Measurements from ENCODE around the gene PRR20E.
"Not testable (repeated sequence)": the region's sequence is repeated elsewhere in the genome, so short reads cannot be mapped to it uniquely, and the experiment has no call there.

The PRR20E gene

GRCh38 chr13:57166897-57167296 lies at the start of gene PRR20E:
PRR20E (plus strand) TSS chr13:57167197; CDS start chr13:57167584, 387 bp downstream.
- H3K27ac ChIP-seq (ENCODE audit: low read depth, low read length); H3K4me3 ChIP-seq (ENCODE audit: low read depth in 1 of 2, low read length in 2 of 2); H3K4me1 ChIP-seq (ENCODE audit: control insufficient read depth in 1 of 2, insufficient read depth in 2 of 2, low read length in 2 of 2); H3K36me3 ChIP-seq (ENCODE audit: control insufficient read depth in 1 of 2, insufficient read depth in 2 of 2, low read length in 2 of 2); H3K27me3 ChIP-seq (ENCODE audit: control insufficient read depth in 1 of 2, insufficient read depth in 2 of 2, low read length in 2 of 2); H3K9me3 ChIP-seq (ENCODE audit: control insufficient read depth in 1 of 2, low read length in 2 of 2); H3K9ac ChIP-seq (ENCODE audit: low read depth in 1 of 2, low read length in 2 of 2): not testable (repeated sequence)

- H3K9ac ChIP-seq (ENCODE audit: low read depth in 1 of 2, low read length in 2 of 2), result no peak overlapping the region
- H3K36me3 ChIP-seq (ENCODE audit: control insufficient read depth in 1 of 2, insufficient read depth in 2 of 2, low read length in 2 of 2), result no peaks in the 10 kb centered on the region
- no peaks in the 10 kb centered on the region for H3K4me1 ChIP-seq (ENCODE audit: control insufficient read depth in 1 of 2, insufficient read depth in 2 of 2, low read length in 2 of 2)
- H3K27ac ChIP-seq (ENCODE audit: low read depth, low read length), result no peak overlapping the region
- H3K4me3 ChIP-seq (ENCODE audit: low read depth in 1 of 2, low read length in 2 of 2), result no peak overlapping the region
- peaks cover 4 to 11% of the 10 kb centered on the region in 2 donors for H3K9me3 ChIP-seq (ENCODE audit: control insufficient read depth in 1 of 2, low read length in 2 of 2)
- no peaks in the 10 kb centered on the region for H3K27me3 ChIP-seq (ENCODE audit: control insufficient read depth in 1 of 2, insufficient read depth in 2 of 2, low read length in 2 of 2)
These were observed 43.3 kb upstream of the PRR20E start for GRCh38 chr13:57123681-57124080.

DNA sequence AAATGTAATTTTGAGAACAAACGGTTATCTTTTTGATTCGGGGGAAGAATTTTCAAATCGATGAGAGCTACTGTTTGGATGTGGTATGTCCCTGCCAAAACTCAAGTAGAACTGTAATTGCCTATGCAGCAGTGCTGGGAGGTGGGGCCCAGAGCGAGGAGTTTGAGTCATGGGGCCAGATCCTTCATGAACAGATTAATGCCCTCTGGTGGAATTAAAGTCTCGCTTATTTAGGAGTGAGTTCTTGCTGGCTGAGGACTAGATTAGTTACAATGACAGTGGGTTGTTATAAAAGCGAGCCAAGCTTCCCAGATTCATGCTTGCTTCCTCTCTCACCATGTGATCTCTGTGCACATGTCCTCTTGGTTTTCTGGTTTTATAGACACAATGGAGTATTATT lies 38.1 kb upstream of the PRR20E start:
- Histone ChIP-seq H3K4me1 (ENCODE audit: control insufficient read depth in 1 of 2, insufficient read depth in 2 of 2, low read length in 2 of 2) (no peaks in the 10 kb centered on the region), H3K27me3 (ENCODE audit: control insufficient read depth in 1 of 2, insufficient read depth in 2 of 2, low read length in 2 of 2) (no peaks in the 10 kb centered on the region), H3K9me3 (ENCODE audit: control insufficient read depth in 1 of 2, low read length in 2 of 2) (peaks cover 0 to 4% of the 10 kb centered on the region in 2 donors), H3K4me3 (ENCODE audit: low read depth in 1 of 2, low read length in 2 of 2) (no peak overlapping the region), H3K27ac (ENCODE audit: low read depth, low read length) (no peak overlapping the region), H3K36me3 (ENCODE audit: control insufficient read depth in 1 of 2, insufficient read depth in 2 of 2, low read length in 2 of 2) (no peaks in the 10 kb centered on the region), H3K9ac (ENCODE audit: low read depth in 1 of 2, low read length in 2 of 2) (no peak overlapping the region)

DNA sequence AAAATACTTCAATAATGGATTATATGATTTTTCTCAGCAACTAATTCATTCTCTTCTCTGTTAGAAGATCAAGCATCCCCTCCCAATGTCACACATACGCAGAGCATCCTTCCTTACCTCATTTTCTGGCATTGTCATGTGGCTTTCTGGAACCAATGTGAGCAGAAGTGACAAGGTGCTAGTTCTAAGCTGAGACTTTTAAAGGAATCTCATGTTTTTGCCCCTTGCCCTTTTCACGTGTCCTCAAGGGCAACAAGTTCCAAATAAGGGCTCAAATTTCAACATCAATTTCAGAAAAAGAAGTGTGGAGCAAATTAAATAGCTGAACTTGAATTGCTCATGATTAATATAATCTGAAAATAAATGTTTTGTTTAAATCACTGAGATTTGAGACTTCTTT lies 30.9 kb upstream of the PRR20E start:
- Histone ChIP-seq H3K27ac (ENCODE audit: low read depth, low read length) (no peak overlapping the region), H3K36me3 (ENCODE audit: control insufficient read depth in 1 of 2, insufficient read depth in 2 of 2, low read length in 2 of 2) (no peaks in the 10 kb centered on the region), H3K4me1 (ENCODE audit: control insufficient read depth in 1 of 2, insufficient read depth in 2 of 2, low read length in 2 of 2) (no peaks in the 10 kb centered on the region), H3K27me3 (ENCODE audit: control insufficient read depth in 1 of 2, insufficient read depth in 2 of 2, low read length in 2 of 2) (no peaks in the 10 kb centered on the region), H3K9ac (ENCODE audit: low read depth in 1 of 2, low read length in 2 of 2) (no peak overlapping the region), H3K4me3 (ENCODE audit: low read depth in 1 of 2, low read length in 2 of 2) (no peak overlapping the region), H3K9me3 (ENCODE audit: control insufficient read depth in 1 of 2, low read length in 2 of 2) (peaks cover 2 to 7% of the 10 kb centered on the region in 2 donors)

DNA sequence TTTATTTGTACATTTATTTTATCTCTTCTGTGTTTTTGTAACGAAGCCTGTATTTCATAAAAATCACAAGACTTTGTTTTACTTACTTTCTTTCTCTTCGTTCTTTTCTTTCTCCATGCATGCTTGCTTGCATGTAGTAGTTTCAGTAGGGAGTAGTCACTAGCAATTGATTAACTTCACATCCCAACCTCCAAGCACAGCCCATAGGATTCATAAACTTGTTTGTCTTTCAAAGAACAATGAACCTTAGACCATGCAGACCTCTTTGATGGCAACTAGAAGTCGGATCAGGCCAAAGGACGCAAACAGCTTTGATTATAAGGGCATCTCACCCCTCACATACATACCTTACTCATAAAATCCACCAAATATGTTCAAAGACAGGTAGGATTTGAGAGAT lies 29.4 kb upstream of the PRR20E start:
- Histone ChIP-seq H3K9me3 (ENCODE audit: control insufficient read depth in 1 of 2, low read length in 2 of 2) (peaks cover 2 to 7% of the 10 kb centered on the region in 2 donors), H3K27me3 (ENCODE audit: control insufficient read depth in 1 of 2, insufficient read depth in 2 of 2, low read length in 2 of 2) (no peaks in the 10 kb centered on the region), H3K4me1 (ENCODE audit: control insufficient read depth in 1 of 2, insufficient read depth in 2 of 2, low read length in 2 of 2) (no peaks in the 10 kb centered on the region), H3K36me3 (ENCODE audit: control insufficient read depth in 1 of 2, insufficient read depth in 2 of 2, low read length in 2 of 2) (no peaks in the 10 kb centered on the region), H3K27ac (ENCODE audit: low read depth, low read length) (no peak overlapping the region), H3K4me3 (ENCODE audit: low read depth in 1 of 2, low read length in 2 of 2) (no peak overlapping the region), H3K9ac (ENCODE audit: low read depth in 1 of 2, low read length in 2 of 2) (no peak overlapping the region)

- Histone ChIP-seq H3K9me3 (ENCODE audit: control insufficient read depth in 1 of 2, low read length in 2 of 2) (peaks cover 2 to 7% of the 10 kb centered on the region in 2 donors), H3K9ac (ENCODE audit: low read depth in 1 of 2, low read length in 2 of 2) (no peak overlapping the region), H3K27me3 (ENCODE audit: control insufficient read depth in 1 of 2, insufficient read depth in 2 of 2, low read length in 2 of 2) (no peaks in the 10 kb centered on the region), H3K4me1 (ENCODE audit: control insufficient read depth in 1 of 2, insufficient read depth in 2 of 2, low read length in 2 of 2) (no peaks in the 10 kb centered on the region), H3K27ac (ENCODE audit: low read depth, low read length) (no peak overlapping the region), H3K4me3 (ENCODE audit: low read depth in 1 of 2, low read length in 2 of 2) (no peak overlapping the region), H3K36me3 (ENCODE audit: control insufficient read depth in 1 of 2, insufficient read depth in 2 of 2, low read length in 2 of 2) (no peaks in the 10 kb centered on the region)
These were observed 28.0 kb upstream of the PRR20E start for GRCh38 chr13:57138988-57139387.

DNA sequence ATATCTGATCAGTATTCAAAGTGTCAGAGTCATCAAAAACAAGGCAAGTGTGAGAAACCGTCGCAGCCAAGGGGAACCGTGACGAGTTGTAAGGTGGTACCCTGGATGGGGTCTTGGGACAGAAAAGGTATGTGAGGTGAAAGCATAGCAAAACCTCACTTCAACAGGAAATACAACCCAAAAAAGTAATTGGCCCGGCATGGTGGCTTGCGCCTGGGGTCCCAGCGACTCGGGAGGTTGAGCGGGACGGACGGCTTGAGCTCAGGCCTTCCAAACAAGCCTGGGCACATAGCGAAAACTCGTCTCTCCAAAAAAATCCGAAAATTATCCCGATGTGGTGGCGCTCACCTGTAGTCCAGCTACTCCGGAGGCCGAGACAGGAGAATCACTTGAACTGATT lies 27.2 kb upstream of the PRR20E start:
- not testable (repeated sequence) for H3K27ac ChIP-seq (ENCODE audit: low read depth, low read length); H3K9me3 ChIP-seq (ENCODE audit: control insufficient read depth in 1 of 2, low read length in 2 of 2)

GRCh38 chr13:57140235-57140968 lies 26.6 kb upstream of the PRR20E start, which contains the start of gene PRR20A:
PRR20A (plus strand) TSS chr13:57140918; CDS start chr13:57141305, 387 bp downstream.
- H3K9ac ChIP-seq (ENCODE audit: low read depth in 1 of 2, low read length in 2 of 2); H3K36me3 ChIP-seq (ENCODE audit: control insufficient read depth in 1 of 2, insufficient read depth in 2 of 2, low read length in 2 of 2): not testable (repeated sequence)

More for the DNA sequence above, 27.2 kb upstream of the PRR20E start:
- not testable (repeated sequence) for H3K36me3 ChIP-seq (ENCODE audit: control insufficient read depth in 1 of 2, insufficient read depth in 2 of 2, low read length in 2 of 2); H3K27me3 ChIP-seq (ENCODE audit: control insufficient read depth in 1 of 2, insufficient read depth in 2 of 2, low read length in 2 of 2); H3K4me1 ChIP-seq (ENCODE audit: control insufficient read depth in 1 of 2, insufficient read depth in 2 of 2, low read length in 2 of 2); H3K4me3 ChIP-seq (ENCODE audit: low read depth in 1 of 2, low read length in 2 of 2); H3K9ac ChIP-seq (ENCODE audit: low read depth in 1 of 2, low read length in 2 of 2)

DNA sequence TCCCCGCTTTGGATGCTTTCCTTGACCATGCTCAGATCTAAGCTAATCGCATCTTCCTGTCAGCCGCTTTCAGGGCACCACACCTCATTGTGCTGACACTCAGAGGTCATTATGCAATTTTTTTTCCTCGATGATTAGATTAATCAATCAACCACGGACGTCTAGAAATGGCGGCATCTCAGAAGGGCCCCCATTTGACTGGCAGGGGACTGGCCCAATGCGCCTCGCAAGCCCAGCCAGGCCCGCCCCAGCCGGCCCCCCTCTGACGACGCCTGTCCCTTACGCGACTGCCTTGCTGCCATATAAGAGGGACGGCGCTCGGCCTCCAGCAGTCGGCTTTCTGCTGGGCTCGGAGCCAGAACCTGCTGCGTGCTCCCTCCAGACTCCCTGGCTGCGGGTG lies 19.8 kb upstream of the PRR20E start, which contains the start of gene PRR20B:
TSS of gene PRR20B (plus strand) at position 301 of the 400 bp plus-strand sequence. CDS start 387 bp downstream, outside the sequence.
- H3K9ac ChIP-seq (ENCODE audit: low read depth in 1 of 2, low read length in 2 of 2); H3K27me3 ChIP-seq (ENCODE audit: control insufficient read depth in 1 of 2, insufficient read depth in 2 of 2, low read length in 2 of 2); H3K27ac ChIP-seq (ENCODE audit: low read depth, low read length); H3K9me3 ChIP-seq (ENCODE audit: control insufficient read depth in 1 of 2, low read length in 2 of 2); H3K36me3 ChIP-seq (ENCODE audit: control insufficient read depth in 1 of 2, insufficient read depth in 2 of 2, low read length in 2 of 2); H3K4me3 ChIP-seq (ENCODE audit: low read depth in 1 of 2, low read length in 2 of 2); H3K4me1 ChIP-seq (ENCODE audit: control insufficient read depth in 1 of 2, insufficient read depth in 2 of 2, low read length in 2 of 2): not testable (repeated sequence)

More at GRCh38 chr13:57140235-57140968, 26.6 kb upstream of the PRR20E start, which contains the start of gene PRR20A:
- H3K27me3 ChIP-seq (ENCODE audit: control insufficient read depth in 1 of 2, insufficient read depth in 2 of 2, low read length in 2 of 2); H3K27ac ChIP-seq (ENCODE audit: low read depth, low read length); H3K4me1 ChIP-seq (ENCODE audit: control insufficient read depth in 1 of 2, insufficient read depth in 2 of 2, low read length in 2 of 2); H3K9me3 ChIP-seq (ENCODE audit: control insufficient read depth in 1 of 2, low read length in 2 of 2); H3K4me3 ChIP-seq (ENCODE audit: low read depth in 1 of 2, low read length in 2 of 2): not testable (repeated sequence)

DNA sequence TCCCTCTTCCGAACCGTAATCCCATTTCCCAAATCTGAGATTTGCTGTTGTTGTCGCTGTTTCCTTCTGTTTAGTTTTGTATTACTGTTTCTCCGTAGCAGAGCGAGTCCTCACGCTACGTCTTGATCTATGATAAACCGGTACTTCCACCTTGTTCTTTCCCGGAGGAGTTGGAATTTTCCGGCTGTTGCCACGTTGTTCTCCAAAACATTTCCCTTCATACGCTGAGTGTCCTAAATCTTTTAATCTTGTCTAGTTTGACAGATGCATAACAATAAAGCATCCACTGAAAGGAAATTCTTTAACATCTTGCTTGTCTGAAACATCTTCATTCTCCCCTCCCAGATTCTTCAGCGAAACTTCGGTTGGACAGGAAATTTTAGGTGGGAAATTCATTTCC lies 18.9 kb upstream of the PRR20E start:
- not testable (repeated sequence) for H3K27ac ChIP-seq (ENCODE audit: low read depth, low read length); H3K36me3 ChIP-seq (ENCODE audit: control insufficient read depth in 1 of 2, insufficient read depth in 2 of 2, low read length in 2 of 2); H3K4me1 ChIP-seq (ENCODE audit: control insufficient read depth in 1 of 2, insufficient read depth in 2 of 2, low read length in 2 of 2); H3K9me3 ChIP-seq (ENCODE audit: control insufficient read depth in 1 of 2, low read length in 2 of 2); H3K4me3 ChIP-seq (ENCODE audit: low read depth in 1 of 2, low read length in 2 of 2); H3K9ac ChIP-seq (ENCODE audit: low read depth in 1 of 2, low read length in 2 of 2); H3K27me3 ChIP-seq (ENCODE audit: control insufficient read depth in 1 of 2, insufficient read depth in 2 of 2, low read length in 2 of 2)

Measured in duodenal mucosa (tissue), 2 donors.